ENCODE measurements around the gene NFKB1.

The NFKB1 gene

DNA sequence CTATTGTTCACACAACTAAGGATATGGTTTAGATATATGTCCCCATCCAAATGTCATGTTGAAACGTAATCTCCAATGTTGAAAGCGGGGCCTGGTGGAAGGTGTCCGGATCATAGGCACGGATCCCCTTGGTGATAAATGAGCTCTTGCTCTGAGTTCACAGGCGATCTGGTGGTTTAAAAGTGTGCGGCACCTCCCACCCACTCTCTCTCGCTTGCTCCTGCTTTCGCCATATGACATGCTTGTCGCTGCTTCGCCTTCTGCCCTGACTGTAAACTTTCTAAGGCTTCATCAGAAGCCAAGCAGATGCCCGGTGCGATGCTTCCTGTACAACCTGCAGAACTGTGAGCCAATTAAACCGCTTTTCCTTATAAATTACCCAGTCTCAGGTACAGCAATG, 128.5 kb downstream of the NFKB1 start:
- Histone ChIP-seq H3K36me3 (peaks cover 34% of the 10 kb centered on the region), H3K27me3 (no peaks in the 10 kb centered on the region), H3K9me3 (no peaks in the 10 kb centered on the region), H3K4me2 (no peak overlapping the region), H3K4me3 (no peak overlapping the region), H3K27ac (no peak overlapping the region), H4K20me1 (no peaks in the 10 kb centered on the region), H3K9ac (no peak overlapping the region), H3K4me1 (peaks cover 9% of the 10 kb centered on the region)
- TF ChIP-seq Cebpa-rat (IDR thresholded peaks at IDR 0.05), result no peak

- no peaks in the 10 kb centered on the region for H3K4me1 ChIP-seq
- H3K9me3 ChIP-seq, result no peaks in the 10 kb centered on the region
- H3K4me2 ChIP-seq, result no peak overlapping the region
- H3K4me3 ChIP-seq, result no peak overlapping the region
- H3K9ac ChIP-seq, result no peak overlapping the region
- H3K27ac ChIP-seq, result no peak overlapping the region
- no peak for TF ChIP-seq Cebpa-rat (IDR thresholded peaks at IDR 0.05)
- H3K36me3 ChIP-seq, result peaks cover 53% of the 10 kb centered on the region
- H3K27me3 ChIP-seq, result no peaks in the 10 kb centered on the region
- H4K20me1 ChIP-seq, result no peaks in the 10 kb centered on the region
These were observed 130.5 kb downstream of the NFKB1 start for GRCh38 chr4:102631616-102632015.

DNA sequence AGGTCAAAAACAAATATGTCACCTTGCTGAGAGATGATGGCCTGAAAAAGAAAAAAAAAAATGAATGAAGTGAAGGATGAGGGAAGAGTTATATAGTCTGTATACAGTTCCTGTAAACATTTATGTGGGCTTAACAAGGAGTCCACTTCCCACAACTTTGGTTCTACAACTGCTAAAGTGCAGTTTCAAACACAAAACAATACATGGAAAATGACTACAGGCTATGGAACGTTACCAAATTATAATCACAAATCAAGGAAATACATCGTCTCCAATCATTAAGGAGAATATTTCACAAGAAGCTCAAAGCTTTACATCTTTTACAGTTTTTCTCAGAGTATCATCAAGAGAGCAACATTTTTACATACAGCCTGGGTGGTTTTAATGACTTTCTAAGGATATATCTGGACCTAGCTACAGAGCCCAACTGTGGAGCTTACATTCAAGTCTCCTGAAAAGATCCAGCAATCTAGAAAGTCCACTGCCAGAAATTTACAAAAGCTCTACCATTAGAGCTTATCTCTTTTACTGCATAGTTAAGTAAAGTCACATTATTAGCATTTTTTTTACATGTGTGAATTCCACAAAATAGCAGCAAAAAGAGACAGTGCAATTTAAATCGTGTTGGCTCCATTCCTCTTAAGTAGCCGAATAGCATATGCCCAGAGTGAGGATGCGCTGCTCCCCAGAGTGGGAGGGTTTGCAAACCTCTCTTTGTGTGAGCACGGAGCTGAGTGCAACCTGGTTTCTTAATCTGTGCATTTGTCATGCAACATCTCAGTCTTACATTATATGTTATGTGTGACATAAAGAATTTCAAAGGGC, 131.3 kb downstream of the NFKB1 start:
- peaks cover 62% of the 10 kb centered on the region for H3K36me3 ChIP-seq
- H4K20me1 ChIP-seq, result no peaks in the 10 kb centered on the region
- H3K9ac ChIP-seq, result no peak overlapping the region
- no peaks in the 10 kb centered on the region for H3K4me1 ChIP-seq
- H3K4me2 ChIP-seq, result no peak overlapping the region
- H3K27me3 ChIP-seq, result no peaks in the 10 kb centered on the region
- no peak for TF ChIP-seq Cebpa-rat (IDR thresholded peaks at IDR 0.05)
- no peak overlapping the region for H3K4me3 ChIP-seq
- no peak overlapping the region for H3K27ac ChIP-seq
- no peaks in the 10 kb centered on the region for H3K9me3 ChIP-seq

DNA sequence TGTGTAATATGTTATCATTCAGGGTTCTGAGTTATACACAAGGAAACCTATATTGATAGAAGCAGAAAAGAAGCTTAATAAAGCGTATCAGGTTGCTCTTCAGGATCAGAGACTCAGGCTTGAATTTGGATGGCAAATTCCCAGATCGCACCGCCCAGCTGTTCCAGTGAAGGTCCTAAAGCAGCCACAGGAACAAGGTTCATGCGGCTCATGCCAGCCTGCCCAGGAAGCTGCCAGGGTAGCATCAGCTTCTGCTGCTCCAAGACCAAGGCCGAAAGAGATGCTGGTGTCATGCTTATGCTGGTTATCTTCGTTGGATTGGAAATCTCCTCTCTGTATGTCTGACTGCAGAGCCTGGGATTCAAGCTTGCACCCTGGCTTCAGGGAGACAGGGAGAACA, 131.9 kb downstream of the NFKB1 start:
- no peak overlapping the region for H3K4me2 ChIP-seq
- no peak overlapping the region for H3K4me3 ChIP-seq
- no peaks in the 10 kb centered on the region for H3K4me1 ChIP-seq
- TF ChIP-seq Cebpa-rat (IDR thresholded peaks at IDR 0.05), result no peak
- H3K9me3 ChIP-seq, result no peaks in the 10 kb centered on the region
- no peaks in the 10 kb centered on the region for H4K20me1 ChIP-seq
- H3K9ac ChIP-seq, result no peak overlapping the region
- no peak overlapping the region for H3K27ac ChIP-seq
- peaks cover 68% of the 10 kb centered on the region for H3K36me3 ChIP-seq
- no peaks in the 10 kb centered on the region for H3K27me3 ChIP-seq

DNA sequence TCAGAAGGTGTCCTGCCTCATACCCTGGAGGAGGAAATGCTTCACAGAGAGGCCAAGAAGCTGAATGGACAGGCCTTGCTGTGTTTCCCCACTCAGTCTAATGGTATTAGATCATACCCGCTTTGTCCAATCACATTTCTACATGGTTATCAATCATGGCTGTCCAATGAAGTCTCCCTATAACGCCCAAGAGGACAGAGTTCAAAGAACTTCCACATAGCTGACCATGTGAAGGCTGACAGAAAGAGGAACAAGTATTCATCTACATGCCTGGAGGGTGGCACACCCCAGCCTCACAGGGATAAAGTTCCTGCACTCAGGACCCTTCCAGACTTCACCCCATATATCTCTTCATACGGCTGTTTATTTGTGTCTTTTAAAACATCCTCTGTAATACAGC, 136.2 kb downstream of the NFKB1 start:
- Histone ChIP-seq H3K9ac (no peak overlapping the region), H3K9me3 (no peaks in the 10 kb centered on the region)

DNA sequence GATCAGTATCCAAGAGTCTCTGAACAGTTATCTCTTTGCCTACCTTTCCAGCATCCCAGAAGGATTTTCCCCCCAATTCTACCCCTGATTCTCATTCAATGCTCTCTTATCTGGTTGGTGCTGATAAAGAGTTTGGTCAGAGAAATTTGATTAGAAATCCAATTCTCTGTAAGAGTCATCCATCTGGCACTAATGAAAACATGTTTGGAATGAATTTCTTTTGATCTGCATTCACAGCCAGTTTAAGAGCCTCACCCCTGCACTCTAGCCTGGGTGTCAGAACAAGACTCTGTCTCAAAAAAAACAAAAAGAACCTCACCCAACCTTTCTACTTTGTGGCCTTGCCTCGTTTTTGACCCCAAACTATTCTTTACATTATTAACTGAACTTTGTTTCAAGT, 137.5 kb downstream of the NFKB1 start:
- H3K9ac ChIP-seq, result no peak overlapping the region
- no peaks in the 10 kb centered on the region for H3K27me3 ChIP-seq
- no peaks in the 10 kb centered on the region for H4K20me1 ChIP-seq
- H3K4me2 ChIP-seq, result no peak overlapping the region
- TF ChIP-seq Cebpa-rat (IDR thresholded peaks at IDR 0.05), result no peak
- no peak overlapping the region for H3K4me3 ChIP-seq
- no peak overlapping the region for H3K27ac ChIP-seq
- peaks cover 76% of the 10 kb centered on the region for H3K36me3 ChIP-seq
- no peaks in the 10 kb centered on the region for H3K9me3 ChIP-seq
- H3K4me1 ChIP-seq, result no peaks in the 10 kb centered on the region

More for the DNA sequence above, 136.2 kb downstream of the NFKB1 start:
- Histone ChIP-seq H3K27ac (no peak overlapping the region), H4K20me1 (no peaks in the 10 kb centered on the region), H3K36me3 (peaks cover 83% of the 10 kb centered on the region), H3K27me3 (no peaks in the 10 kb centered on the region), H3K4me1 (no peaks in the 10 kb centered on the region), H3K4me2 (no peak overlapping the region), H3K4me3 (no peak overlapping the region)
- TF ChIP-seq Cebpa-rat (IDR thresholded peaks at IDR 0.05), result no peak

DNA sequence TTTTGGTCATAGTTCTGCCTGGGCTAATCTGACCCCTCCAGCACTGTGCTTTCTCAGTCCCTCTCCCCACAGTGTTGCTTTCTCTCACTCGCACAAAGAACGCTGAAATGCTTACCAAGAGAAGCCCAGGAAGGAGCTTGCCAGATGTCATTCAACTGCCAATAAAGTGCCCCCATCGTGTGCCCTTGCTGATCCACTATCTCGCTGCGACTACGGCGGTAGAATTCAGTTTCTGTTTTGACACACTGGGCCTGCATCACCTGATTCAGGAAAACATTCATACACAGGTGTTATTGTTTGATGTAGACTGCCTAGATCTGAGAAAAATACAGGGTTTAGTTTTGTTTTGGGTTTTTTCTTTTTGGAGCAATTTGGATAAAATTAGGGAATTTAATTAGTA, 138.4 kb downstream of the NFKB1 start:
- Histone ChIP-seq H3K4me1 (no peaks in the 10 kb centered on the region), H3K4me3 (no peak overlapping the region), H3K9me3 (no peaks in the 10 kb centered on the region), H3K9ac (no peak overlapping the region), H3K36me3 (peaks cover 76% of the 10 kb centered on the region), H3K4me2 (no peak overlapping the region), H3K27ac (no peak overlapping the region), H4K20me1 (no peaks in the 10 kb centered on the region), H3K27me3 (no peaks in the 10 kb centered on the region)
- TF ChIP-seq Cebpa-rat (IDR thresholded peaks at IDR 0.05), result no peak

DNA sequence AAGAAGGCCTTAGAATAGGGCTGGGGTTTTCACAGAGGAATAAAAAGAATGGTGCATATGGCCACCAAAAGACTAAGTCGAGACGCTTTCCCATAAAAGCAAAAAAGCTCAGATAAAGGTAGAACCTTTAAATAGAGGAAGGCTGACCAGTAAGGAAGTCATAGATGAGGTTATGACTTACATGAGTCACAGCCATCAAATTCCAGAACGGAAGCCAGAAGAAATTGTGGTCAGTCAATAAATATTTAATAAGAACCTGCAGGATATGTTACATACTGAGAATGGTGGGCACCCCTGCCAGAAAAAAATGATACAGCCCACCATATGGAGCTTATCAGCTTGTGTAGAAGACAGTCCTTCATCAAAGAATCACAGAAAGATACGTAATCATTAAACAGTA, 139.5 kb downstream of the NFKB1 start:
- Histone ChIP-seq H3K4me1 (no peaks in the 10 kb centered on the region), H3K4me2 (no peak overlapping the region), H4K20me1 (no peaks in the 10 kb centered on the region), H3K4me3 (no peak overlapping the region), H3K36me3 (peaks cover 67% of the 10 kb centered on the region), H3K9me3 (no peaks in the 10 kb centered on the region), H3K27me3 (no peaks in the 10 kb centered on the region), H3K9ac (no peak overlapping the region), H3K27ac (no peak overlapping the region)
- no peak for TF ChIP-seq Cebpa-rat (IDR thresholded peaks at IDR 0.05)

DNA sequence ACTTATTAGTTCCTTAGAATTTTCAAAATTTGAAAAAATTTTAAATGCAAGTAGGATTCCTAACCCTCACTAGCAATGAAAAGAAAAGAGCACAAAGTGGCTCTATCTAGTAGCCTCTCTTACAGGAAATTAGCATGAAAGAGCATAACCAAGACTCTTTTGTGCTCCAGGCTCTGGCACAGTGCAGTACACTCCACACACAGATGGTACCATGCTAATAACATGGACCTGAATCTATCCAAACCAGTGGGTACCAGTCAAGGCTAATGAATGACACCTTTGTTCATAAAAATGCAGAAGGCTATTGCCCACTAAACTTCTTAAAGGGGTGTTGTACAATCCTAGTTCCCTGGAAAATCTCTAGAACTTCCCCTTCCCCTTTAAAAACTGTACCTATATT, 140.6 kb downstream of the NFKB1 start:
- Histone ChIP-seq H3K27ac (no peak overlapping the region), H3K27me3 (no peaks in the 10 kb centered on the region), H3K36me3 (peaks cover 67% of the 10 kb centered on the region), H3K9me3 (no peaks in the 10 kb centered on the region), H3K9ac (no peak overlapping the region), H4K20me1 (no peaks in the 10 kb centered on the region), H3K4me2 (no peak overlapping the region), H3K4me3 (no peak overlapping the region), H3K4me1 (no peaks in the 10 kb centered on the region)
- TF ChIP-seq Cebpa-rat (IDR thresholded peaks at IDR 0.05), result no peak

- Histone ChIP-seq H3K4me2 (no peak overlapping the region), H3K27ac (no peak overlapping the region), H3K4me3 (no peak overlapping the region), H4K20me1 (no peaks in the 10 kb centered on the region), H3K9ac (no peak overlapping the region), H3K36me3 (peaks cover 58% of the 10 kb centered on the region), H3K4me1 (no peaks in the 10 kb centered on the region), H3K9me3 (no peaks in the 10 kb centered on the region), H3K27me3 (no peaks in the 10 kb centered on the region)
- no peak for TF ChIP-seq Cebpa-rat (IDR thresholded peaks at IDR 0.05)
These were observed 141.6 kb downstream of the NFKB1 start for GRCh38 chr4:102642631-102643298.
